ENCODE data around the gene ATG16L1. TPM values are rescaled to one million over a fixed set of nuclear protein-coding genes. Genes with fewer than 3 reads are reported as not detected.

Gene ATG16L1
- total RNA-seq, 1 experiment from 2014 or later: 26.4 TPM

- Mint-ChIP-seq H3K36me3 (ENCODE audit: insufficient read depth, unreplicated experiment) (no peaks in the 10 kb centered on the region), H3K27ac (ENCODE audit: low read depth, unreplicated experiment) (no peak overlapping the region), H3K9me3 (ENCODE audit: unreplicated experiment) (no peaks in the 10 kb centered on the region), H3K27me3 (ENCODE audit: insufficient read depth, unreplicated experiment) (no peaks in the 10 kb centered on the region), H3K4me1 (ENCODE audit: insufficient read depth, unreplicated experiment) (no peaks in the 10 kb centered on the region), H3K4me3 (ENCODE audit: unreplicated experiment) (no peak overlapping the region)
- ChIA-PET POLR2A (no interaction called here), CTCF (interaction anchor here (0.6 kb wide), 1 partner anchor 24 kb away, joined by 4 read pairs; no protein-coding TSS in a partner anchor)
- no peak for TF ChIP-seq CTCF (IDR thresholded peaks at IDR 0.05; ENCODE audit: unreplicated experiment)
- DNase-seq (ENCODE audit: unreplicated experiment): no peak
- intact Hi-C loops (cut with micrococcal nuclease): no loop called here
- BruUV-seq (replicated peaks): no TSS peak
These were observed 17.7 kb upstream of the ATG16L1 start for GRCh38 chr2:233233618-233234230.

- no TSS peak for BruUV-seq (replicated peaks)
- intact Hi-C loops (cut with micrococcal nuclease): no loop called here
- no peak for TF ChIP-seq CTCF (IDR thresholded peaks at IDR 0.05; ENCODE audit: unreplicated experiment)
- no peak overlapping the region for H3K27ac Mint-ChIP-seq (ENCODE audit: low read depth, unreplicated experiment)
- ChIA-PET CTCF (interaction anchor here (0.6 to 0.7 kb wide), 2 partner anchors 22 to 291 kb away, joined by 3 read pairs; no protein-coding TSS in a partner anchor), POLR2A (interaction anchor here (1.6 kb wide), 1 partner anchor 13 kb away, joined by 6 read pairs; no protein-coding TSS in a partner anchor)
- H3K9me3 Mint-ChIP-seq (ENCODE audit: unreplicated experiment): no peaks in the 10 kb centered on the region
- H3K4me3 Mint-ChIP-seq (ENCODE audit: unreplicated experiment): no peak overlapping the region
- no peaks in the 10 kb centered on the region for H3K4me1 Mint-ChIP-seq (ENCODE audit: insufficient read depth, unreplicated experiment)
- no peaks in the 10 kb centered on the region for H3K27me3 Mint-ChIP-seq (ENCODE audit: insufficient read depth, unreplicated experiment)
- DNase-seq (ENCODE audit: unreplicated experiment): no peak
- no peaks in the 10 kb centered on the region for H3K36me3 Mint-ChIP-seq (ENCODE audit: insufficient read depth, unreplicated experiment)
These were observed 17.2 kb upstream of the ATG16L1 start for GRCh38 chr2:233234264-233234663.

GRCh38 chr2:233234996-233235395 lies 16.5 kb upstream of the ATG16L1 start:
- H3K9me3 Mint-ChIP-seq (ENCODE audit: unreplicated experiment): no peaks in the 10 kb centered on the region
- no peak for TF ChIP-seq CTCF (IDR thresholded peaks at IDR 0.05; ENCODE audit: unreplicated experiment)
- H3K4me1 Mint-ChIP-seq (ENCODE audit: insufficient read depth, unreplicated experiment): no peaks in the 10 kb centered on the region
- H3K4me3 Mint-ChIP-seq (ENCODE audit: unreplicated experiment): no peak overlapping the region
- BruUV-seq (replicated peaks): no TSS peak
- intact Hi-C loops (cut with micrococcal nuclease): no loop called here
- CTCF ChIA-PET: interaction anchor here (0.5 to 0.7 kb wide), 3 partner anchors 23 to 869 kb away, joined by 3 read pairs; no protein-coding TSS in a partner anchor
- no peaks in the 10 kb centered on the region for H3K27me3 Mint-ChIP-seq (ENCODE audit: insufficient read depth, unreplicated experiment)
- POLR2A ChIA-PET: interaction anchor here (1.6 kb wide), 1 partner anchor 12 kb away, joined by 6 read pairs; no protein-coding TSS in a partner anchor
- H3K27ac Mint-ChIP-seq (ENCODE audit: low read depth, unreplicated experiment): no peak overlapping the region
- DNase-seq (ENCODE audit: unreplicated experiment): no peak
- H3K36me3 Mint-ChIP-seq (ENCODE audit: insufficient read depth, unreplicated experiment): no peaks in the 10 kb centered on the region

GRCh38 chr2:233235977-233236376 lies 15.5 kb upstream of the ATG16L1 start:
- no peak for DNase-seq (ENCODE audit: unreplicated experiment)
- CTCF ChIA-PET: interaction anchor here (0.5 to 0.6 kb wide), 3 partner anchors 16 to 629 kb away, joined by 3 read pairs; no protein-coding TSS in a partner anchor
- BruUV-seq (replicated peaks): no TSS peak
- no peak for TF ChIP-seq CTCF (IDR thresholded peaks at IDR 0.05; ENCODE audit: unreplicated experiment)
- Mint-ChIP-seq H3K4me3 (ENCODE audit: unreplicated experiment) (no peak overlapping the region), H3K27me3 (ENCODE audit: insufficient read depth, unreplicated experiment) (no peaks in the 10 kb centered on the region), H3K9me3 (ENCODE audit: unreplicated experiment) (no peaks in the 10 kb centered on the region), H3K4me1 (ENCODE audit: insufficient read depth, unreplicated experiment) (no peaks in the 10 kb centered on the region), H3K27ac (ENCODE audit: low read depth, unreplicated experiment) (no peak overlapping the region), H3K36me3 (ENCODE audit: insufficient read depth, unreplicated experiment) (peaks cover 3% of the 10 kb centered on the region)
- intact Hi-C loops (cut with micrococcal nuclease): no loop called here
- POLR2A ChIA-PET: interaction anchor here (1.1 to 1.6 kb wide), 2 partner anchors 11 kb away, joined by 3 to 6 read pairs; no protein-coding TSS in a partner anchor

All from MCF 10A (cell line).